Measurements from ENCODE around the gene NRP1.
A peak's percentile ranks its signal among the peaks of the same experiment; 100 is the strongest.

The NRP1 gene

GRCh38 chr10:33160151-33160550 lies 174.3 kb downstream of the NRP1 start:
- H3K36me3 ChIP-seq = no peaks in the 10 kb centered on the region
- no peak overlapping the region for H3K4me3 ChIP-seq (ENCODE audit: low read depth, low read length)
- no peak for TF ChIP-seq CTCF (IDR thresholded peaks at IDR 0.05; ENCODE audit: low read depth, low read length)
- no peaks in the 10 kb centered on the region for H3K27me3 ChIP-seq (ENCODE audit: insufficient read depth, low read depth, severe bottlenecking)
- DNase-seq = no peak
- no peak overlapping the region for H3K27ac ChIP-seq
- no peaks in the 10 kb centered on the region for H3K9me3 ChIP-seq (ENCODE audit: severe bottlenecking)

DNA sequence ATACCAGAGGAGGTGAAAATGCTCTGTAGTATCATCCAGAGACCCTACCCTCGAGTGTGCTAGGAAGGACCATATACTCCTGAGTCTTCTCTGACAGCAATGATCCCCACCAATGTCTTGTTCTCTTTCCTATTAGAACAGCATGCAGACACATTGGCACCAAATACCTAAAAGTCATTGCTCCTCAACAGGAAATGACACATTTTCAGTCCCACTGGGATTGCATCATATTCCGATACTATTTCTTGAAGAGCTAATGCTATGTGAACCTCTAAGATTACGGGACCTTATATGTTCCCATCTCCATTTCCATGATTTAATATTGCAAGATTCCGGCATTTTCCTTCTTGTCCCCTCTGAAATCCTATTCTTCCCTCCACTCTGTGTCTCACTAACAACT lies 177.4 kb downstream of the NRP1 start:
- Histone ChIP-seq H3K4me3 (ENCODE audit: low read depth, low read length) (no peak overlapping the region), H3K27me3 (ENCODE audit: insufficient read depth, low read depth, severe bottlenecking) (no peaks in the 10 kb centered on the region), H3K36me3 (no peaks in the 10 kb centered on the region), H3K9me3 (ENCODE audit: severe bottlenecking) (no peaks in the 10 kb centered on the region), H3K27ac (no peak overlapping the region)
- no peak for DNase-seq
- no peak for TF ChIP-seq CTCF (IDR thresholded peaks at IDR 0.05; ENCODE audit: low read depth, low read length)

DNA sequence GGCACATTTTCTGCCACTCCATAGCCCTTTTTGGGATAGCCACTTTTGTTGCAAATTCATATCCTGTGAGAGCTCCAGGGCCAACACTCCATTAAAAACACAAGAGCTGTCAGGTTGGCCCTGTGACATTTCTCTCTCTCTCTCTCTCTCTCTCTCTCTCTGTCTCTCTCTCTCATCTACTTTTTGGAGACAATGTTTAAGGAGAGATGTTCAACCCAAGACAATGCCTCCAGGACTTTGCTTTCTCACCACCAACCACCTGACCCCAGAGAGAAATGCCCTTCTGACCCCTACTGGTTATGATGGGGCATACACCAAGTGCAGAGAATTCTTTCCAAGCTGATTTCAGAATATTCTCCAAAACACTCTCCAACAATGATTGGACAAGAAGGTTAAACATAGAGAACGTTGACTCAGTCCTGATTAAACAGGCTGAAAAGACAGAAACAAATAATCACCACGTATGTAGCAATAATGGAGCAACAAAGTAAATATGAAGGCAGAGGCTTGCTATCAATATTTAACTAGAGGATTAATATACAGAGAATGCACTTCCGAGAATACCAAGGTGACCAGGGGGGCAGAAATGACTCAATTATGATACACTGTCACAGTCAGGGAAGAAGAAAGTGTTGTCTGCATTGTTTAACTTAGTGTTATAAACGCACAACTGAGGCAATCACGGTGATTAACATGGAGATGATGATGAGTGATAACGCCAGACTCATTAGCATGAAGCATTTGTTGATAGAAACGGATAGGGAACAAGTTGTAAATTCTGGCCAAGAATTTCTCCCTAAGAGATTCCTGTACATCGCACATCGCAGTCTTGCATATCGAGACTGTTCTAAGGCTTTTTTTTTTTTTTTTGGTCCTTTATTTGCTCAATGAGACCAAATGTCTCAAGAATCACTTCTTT lies 178.5 kb downstream of the NRP1 start:
- H3K36me3 ChIP-seq = no peaks in the 10 kb centered on the region
- DNase-seq = no peak
- no peaks in the 10 kb centered on the region for H3K27me3 ChIP-seq (ENCODE audit: insufficient read depth, low read depth, severe bottlenecking)
- H3K9me3 ChIP-seq (ENCODE audit: severe bottlenecking) = no peaks in the 10 kb centered on the region
- no peak overlapping the region for H3K27ac ChIP-seq
- TF ChIP-seq CTCF (IDR thresholded peaks at IDR 0.05; ENCODE audit: low read depth, low read length) = peak; percentile 52
- H3K4me3 ChIP-seq (ENCODE audit: low read depth, low read length) = no peak overlapping the region

- Histone ChIP-seq H3K27ac (no peak overlapping the region), H3K36me3 (no peaks in the 10 kb centered on the region), H3K9me3 (ENCODE audit: severe bottlenecking) (no peaks in the 10 kb centered on the region), H3K4me3 (ENCODE audit: low read depth, low read length) (no peak overlapping the region), H3K27me3 (ENCODE audit: insufficient read depth, low read depth, severe bottlenecking) (no peaks in the 10 kb centered on the region)
- DNase-seq = no peak
- no peak for TF ChIP-seq CTCF (IDR thresholded peaks at IDR 0.05; ENCODE audit: low read depth, low read length)
These were observed 179.9 kb downstream of the NRP1 start for GRCh38 chr10:33154590-33154989.

DNA sequence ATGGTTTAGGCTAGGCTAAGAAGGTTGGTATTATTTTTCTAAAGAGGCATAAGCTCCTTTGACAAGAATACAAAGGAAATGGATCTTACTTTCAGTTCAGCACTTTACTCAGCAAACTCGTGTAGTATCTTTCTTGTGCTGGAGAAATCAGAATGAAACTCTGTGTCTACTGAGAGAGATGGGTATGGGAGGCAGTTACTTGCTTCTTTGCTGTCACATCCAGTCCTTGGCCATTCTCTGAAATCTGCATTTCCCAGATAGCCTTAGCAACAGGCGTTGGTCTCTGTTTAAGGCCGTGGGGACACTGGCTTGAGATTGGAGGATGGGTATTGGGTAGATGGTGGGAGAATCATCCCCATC lies 180.5 kb downstream of the NRP1 start:
- Histone ChIP-seq H3K4me3 (ENCODE audit: low read depth, low read length) (no peak overlapping the region), H3K9me3 (ENCODE audit: severe bottlenecking) (no peaks in the 10 kb centered on the region), H3K27ac (no peak overlapping the region), H3K27me3 (ENCODE audit: insufficient read depth, low read depth, severe bottlenecking) (no peaks in the 10 kb centered on the region), H3K36me3 (no peaks in the 10 kb centered on the region)
- TF ChIP-seq CTCF (IDR thresholded peaks at IDR 0.05; ENCODE audit: low read depth, low read length) = no peak
- DNase-seq = no peak

Data from WERI-Rb-1 (cell line).